Hematopoietic multipotent progenitor cell treated with erythropoietin and hydrocortisone succinate and interleukin-3 and kit ligand, for 8 days (in vitro differentiated cells): ENCODE results near the gene WNT7A.
"Not testable (repeated sequence)": the region's sequence is repeated elsewhere in the genome, so short reads cannot be mapped to it uniquely, and the experiment has no call there.

Experiments
- DNase-seq: peaks from one replicate; pipeline ENCODE4 v3.0.0-alpha.2; 2015

WNT7A gene

GRCh38 chr3:13879946-13880810 is at the start of gene WNT7A:
WNT7A (minus strand) TSS chr3:13880071; CDS start chr3:13879816, 255 bp downstream.
- DNase-seq, result peak; percentile 14

- not testable (repeated sequence) for DNase-seq
Observed at GRCh38 chr3:13928741-13929140, 48.9 kb upstream of the WNT7A start.

GRCh38 chr3:13927295-13927694 is 47.4 kb upstream of the WNT7A start:
- peak; percentile 1 for DNase-seq

GRCh38 chr3:13916375-13916774 is 36.5 kb upstream of the WNT7A start:
- no peak for DNase-seq

DNA sequence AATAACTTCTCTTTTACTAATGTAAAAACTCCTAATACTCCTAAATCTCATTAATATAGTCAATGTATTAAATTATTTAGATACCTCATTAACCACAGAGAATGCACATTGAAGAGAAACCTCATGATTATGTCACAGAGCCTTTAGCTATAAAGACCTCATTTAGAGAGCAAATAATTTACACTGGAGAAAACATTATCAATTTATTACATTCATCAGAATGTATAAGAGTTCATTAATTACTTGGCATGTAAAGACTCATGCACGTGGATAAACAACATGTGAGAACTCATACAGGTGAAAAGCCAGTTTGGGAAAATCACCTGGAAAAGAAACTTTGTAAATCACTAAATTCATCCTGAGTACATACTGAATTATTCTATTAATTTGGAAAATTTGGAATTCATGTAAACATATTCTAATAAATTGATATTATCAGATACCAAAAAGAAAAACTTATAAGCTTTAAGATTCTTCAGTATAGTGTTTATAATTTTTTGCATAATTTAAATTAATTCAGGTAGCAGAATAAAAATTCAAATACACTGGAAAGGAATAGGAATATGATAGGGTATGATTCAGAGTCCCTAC is 22.9 kb upstream of the WNT7A start:
- no peak for DNase-seq

DNA sequence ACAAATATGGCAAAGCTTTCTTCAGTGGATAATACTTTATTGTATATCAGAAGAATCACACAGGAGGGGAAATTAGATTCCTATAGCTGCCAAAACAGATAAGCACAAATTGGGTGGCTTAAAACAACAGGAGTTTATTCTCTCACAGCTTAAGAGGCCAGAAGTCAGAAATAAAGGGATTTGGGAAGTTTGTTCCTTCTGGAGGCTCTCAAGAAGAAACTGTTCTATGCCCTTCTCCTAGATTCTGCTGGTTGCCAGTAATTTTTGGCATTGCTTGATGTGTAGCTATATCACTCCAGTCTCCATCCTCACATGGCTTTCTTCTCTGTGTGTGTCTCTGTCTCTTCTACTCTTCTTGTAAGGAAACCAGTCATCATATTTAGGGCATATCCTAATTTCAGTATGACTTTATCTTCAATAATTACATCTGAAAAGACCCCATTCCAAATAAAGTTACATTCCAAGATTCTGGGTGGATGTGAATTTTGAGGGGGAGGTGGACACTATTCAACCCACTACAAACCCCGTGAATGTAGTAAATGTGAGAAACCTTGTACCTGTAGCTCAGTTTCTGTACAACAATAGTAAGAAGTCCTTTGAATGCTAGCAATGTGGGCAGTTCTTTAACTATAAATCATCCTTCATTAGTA is 22.2 kb upstream of the WNT7A start:
- DNase-seq, result no peak

DNA sequence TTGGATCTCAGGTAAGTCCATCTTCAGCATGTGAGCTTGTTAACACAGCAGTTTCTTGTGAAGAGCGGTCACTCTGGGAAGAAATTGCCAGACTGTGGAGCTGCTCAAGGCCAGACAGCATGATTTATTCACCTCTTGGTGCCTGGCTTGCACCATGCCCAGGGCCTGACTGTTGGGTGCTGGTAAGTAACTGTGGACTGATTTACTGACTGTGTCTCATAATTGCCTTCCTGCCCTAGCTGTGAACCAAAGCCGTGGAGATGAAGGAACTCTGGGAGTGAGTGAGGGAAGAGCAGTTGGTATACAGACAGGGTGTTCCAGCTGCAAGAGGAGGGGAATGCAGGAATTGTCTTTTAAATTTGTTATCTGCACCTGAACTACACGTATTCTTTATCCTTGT is 18.5 kb upstream of the WNT7A start:
- no peak for DNase-seq

- peak; percentile 78 for DNase-seq
Observed at GRCh38 chr3:13896473-13897154, 16.7 kb upstream of the WNT7A start.

GRCh38 chr3:13895155-13896105 is 15.6 kb upstream of the WNT7A start:
- peak; percentile 93 for DNase-seq

- no peak for DNase-seq
Observed at GRCh38 chr3:13894807-13895154, 14.9 kb upstream of the WNT7A start.

DNA sequence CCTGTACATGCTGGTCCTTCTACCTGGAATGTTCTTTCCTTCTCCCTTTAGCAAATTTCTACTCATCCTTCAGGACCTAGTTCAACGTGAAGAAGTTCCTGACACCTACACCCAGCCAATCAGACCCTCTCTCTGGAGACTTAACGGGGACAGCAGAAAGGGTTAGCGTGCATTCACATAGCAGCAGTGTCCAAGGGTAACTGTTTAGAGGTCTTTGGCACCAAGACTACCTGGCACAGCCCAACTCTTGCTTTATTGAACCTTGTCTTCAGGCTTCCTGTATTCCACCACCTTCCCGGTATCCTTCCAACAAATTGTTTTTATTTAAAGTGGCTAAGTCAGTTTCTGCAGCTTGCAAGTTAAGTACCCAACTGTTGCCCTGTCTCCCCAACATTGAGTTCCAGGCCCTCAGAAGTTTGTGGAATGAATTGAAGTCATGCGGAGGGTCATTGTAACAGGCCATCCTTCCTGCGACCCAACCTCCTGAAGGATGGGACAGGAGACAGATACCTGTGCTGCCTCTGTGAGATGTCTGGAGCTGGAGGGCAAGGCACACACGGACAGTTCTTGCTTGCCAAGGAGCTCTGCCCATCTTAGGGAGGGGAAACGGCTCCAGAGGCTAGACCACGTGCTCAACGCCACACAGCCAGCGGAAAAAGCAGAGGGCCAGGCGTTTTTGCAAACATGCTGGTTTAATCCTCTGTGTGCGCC is 14.4 kb upstream of the WNT7A start:
- DNase-seq, result no peak

DNA sequence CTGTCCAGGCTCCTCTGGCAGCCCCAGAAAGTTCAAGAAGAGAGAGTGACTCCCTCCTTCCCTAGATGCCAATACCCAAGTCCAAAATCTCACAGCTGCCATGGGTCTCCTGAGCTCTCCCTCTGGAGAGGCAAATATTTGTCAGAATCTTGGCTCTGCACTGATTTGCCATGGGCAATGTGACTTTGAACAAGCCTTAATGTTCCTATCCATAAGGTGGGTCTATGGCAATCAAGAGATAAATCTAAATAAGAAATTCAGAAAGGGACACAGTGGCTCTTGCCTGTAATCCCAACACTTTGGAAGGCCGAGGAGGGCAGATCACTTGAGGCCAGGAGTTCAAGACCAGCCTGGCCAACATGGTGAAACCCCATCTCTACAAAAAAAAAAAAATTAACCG is 12.4 kb upstream of the WNT7A start:
- DNase-seq, result no peak

DNA sequence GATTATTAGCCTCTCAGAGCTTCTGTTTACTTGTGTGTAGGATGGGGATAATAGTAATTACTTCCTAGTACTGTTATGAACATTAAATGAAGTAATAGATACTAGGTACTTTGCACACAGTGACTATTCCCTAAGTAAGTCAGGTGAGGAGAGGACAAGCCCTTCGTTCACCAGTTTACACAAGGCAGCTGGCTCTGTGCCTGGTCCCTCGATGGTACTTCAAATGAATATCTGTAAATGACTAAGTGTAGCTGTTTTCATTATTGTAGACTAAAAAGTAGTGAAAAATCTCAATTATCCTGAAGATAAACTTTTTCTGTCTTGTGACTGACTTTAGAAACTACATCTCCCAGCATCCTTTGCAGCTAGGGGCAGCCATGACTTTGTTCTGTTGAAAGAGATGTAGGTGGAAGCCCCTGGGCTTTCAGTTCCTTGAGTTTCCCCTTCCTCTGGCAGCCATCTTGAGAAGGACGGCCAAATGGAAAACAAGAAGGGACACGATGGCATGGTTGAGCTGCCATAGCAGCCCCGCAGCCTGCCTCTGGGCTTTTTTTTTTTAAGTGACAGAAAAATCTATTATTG is 11.7 kb upstream of the WNT7A start:
- peak; percentile 56 for DNase-seq

GRCh38 chr3:13891017-13891392 is 11.1 kb upstream of the WNT7A start:
- no peak for DNase-seq

DNA sequence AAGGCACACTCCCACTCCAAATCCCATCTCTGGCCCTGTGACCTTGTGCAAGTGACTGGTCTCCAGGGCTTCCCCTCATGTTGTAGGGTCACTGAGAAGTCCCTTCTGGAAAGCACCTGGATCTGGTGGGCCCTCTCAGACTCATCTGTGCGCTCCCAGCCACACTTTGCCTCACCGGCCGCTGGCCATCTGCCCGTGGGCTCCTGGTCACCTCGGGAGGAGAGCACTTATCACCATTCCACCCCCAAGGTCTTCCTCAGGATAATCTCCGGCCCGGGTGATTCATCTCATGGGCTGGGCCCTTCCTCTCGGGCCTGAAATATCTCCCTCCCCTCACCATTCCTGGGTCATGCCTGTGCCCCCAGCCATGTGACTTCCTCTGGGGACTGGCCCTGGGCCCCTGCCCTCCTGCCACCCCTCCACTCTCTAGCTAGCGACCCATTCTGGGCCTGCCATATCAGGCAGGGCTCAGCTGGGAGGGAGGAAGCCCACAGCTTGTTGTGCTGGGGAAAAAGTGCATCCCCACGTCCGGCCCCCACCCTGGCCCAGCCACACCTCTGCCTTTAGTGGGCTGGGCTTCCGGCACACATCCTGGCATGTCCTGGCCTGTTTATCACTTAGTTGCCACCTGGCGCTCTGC is 10.6 kb upstream of the WNT7A start:
- peak; percentile 85 for DNase-seq

DNA sequence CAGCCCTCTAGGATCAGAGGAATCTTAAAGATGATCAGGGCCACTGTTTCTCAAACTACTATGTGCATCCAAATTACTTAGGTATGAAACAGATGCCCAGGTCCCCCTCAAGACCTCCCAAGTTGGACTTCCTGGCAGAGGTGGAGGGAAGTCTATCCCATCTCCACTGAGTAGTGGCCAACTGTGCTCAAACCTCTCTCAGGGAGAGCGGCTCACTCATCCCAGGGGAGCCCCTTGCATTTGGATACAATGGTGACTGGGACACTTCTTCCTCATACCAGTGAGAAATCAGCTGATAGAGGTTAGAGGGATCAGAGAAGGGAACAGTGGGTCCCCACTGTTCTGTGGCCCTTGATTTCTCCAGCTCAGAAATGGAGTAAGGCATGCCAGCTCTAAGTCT is 8.7 kb upstream of the WNT7A start:
- no peak for DNase-seq

- no peak for DNase-seq
Observed at GRCh38 chr3:13887495-13888300, 7.8 kb upstream of the WNT7A start.

- DNase-seq, result no peak
Observed at GRCh38 chr3:13886593-13887129, 6.8 kb upstream of the WNT7A start.

DNA sequence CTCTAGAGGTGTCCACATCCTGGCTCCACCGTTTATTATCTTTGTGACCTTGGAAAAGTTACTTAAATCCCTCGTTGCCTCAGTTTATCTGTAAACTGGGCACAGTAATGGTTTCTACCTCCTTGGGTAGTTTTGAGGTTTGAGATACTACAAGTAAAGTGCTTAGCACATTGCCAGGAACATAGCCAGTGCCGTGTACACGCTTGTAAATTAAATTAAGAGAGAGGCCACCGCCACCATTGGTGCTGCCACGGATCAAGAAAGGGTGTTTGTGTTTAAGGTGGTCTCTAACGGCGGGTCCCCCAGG is 5.8 kb upstream of the WNT7A start:
- DNase-seq, result no peak
